ENCODE data around the gene TEX2. TPM values are rescaled to one million over a fixed set of nuclear protein-coding genes. Genes with fewer than 3 reads are reported as not detected.

Gene TEX2
- total and polyA plus RNA-seq, 8 donors = 20.1 to 38.2 (median 24.5) TPM

GRCh38 chr17:64198331-64199090, 64.5 kb downstream of the TEX2 start:
- TF ChIP-seq CTCF (IDR thresholded peaks at IDR 0.05) = no peak
- H3K27me3 ChIP-seq = no peaks in the 10 kb centered on the region
- no peak overlapping the region for H3K4me3 ChIP-seq
- H3K4me1 ChIP-seq = peaks cover 5 to 17% of the 10 kb centered on the region in 2 donors
- peaks cover 0 to under 1% of the 10 kb centered on the region in 2 donors for H3K36me3 ChIP-seq
- H3K9me3 ChIP-seq = no peaks in the 10 kb centered on the region
- intact Hi-C loops (cut with DNase I) = no loop called here
- ATAC-seq = no peak
- DNase-seq = no peak
- H3K27ac ChIP-seq = no peak overlapping the region

DNA sequence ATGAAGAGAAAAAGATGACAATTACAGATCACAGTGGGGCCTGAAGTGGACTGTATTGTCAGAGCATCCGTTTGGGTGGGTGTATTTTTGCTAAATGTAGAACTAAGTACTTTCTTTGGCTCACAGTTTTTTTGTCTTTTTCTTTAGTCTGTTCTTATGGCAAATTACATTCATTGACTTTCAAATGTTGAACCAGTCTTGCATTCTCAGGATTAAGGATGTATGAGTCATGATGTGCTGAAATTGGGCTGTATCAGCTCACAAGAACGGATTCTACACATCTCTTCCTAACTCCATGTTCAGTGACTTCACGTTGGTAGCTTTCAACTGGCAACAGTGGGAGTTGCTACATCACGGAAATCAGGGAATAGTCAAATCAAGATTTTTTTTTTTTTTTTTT, 66.5 kb downstream of the TEX2 start:
- Histone ChIP-seq H3K4me1 (peaks cover 5 to 15% of the 10 kb centered on the region in 2 donors), H3K27me3 (no peaks in the 10 kb centered on the region), H3K27ac (no peak overlapping the region), H3K4me3 (no peak overlapping the region), H3K9me3 (no peaks in the 10 kb centered on the region), H3K36me3 (peaks cover 0 to 11% of the 10 kb centered on the region in 2 donors)
- DNase-seq (no peak), ATAC-seq (no peak)
- TF ChIP-seq CTCF (IDR thresholded peaks at IDR 0.05) = no peak
- intact Hi-C loops (cut with DNase I) = no loop called here

GRCh38 chr17:64193561-64193960, 69.5 kb downstream of the TEX2 start:
- DNase-seq (no peak), ATAC-seq (no peak)
- Histone ChIP-seq H3K36me3 (peaks cover 0 to 22% of the 10 kb centered on the region in 2 donors), H3K4me1 (peaks cover 0 to 7% of the 10 kb centered on the region in 2 donors), H3K9me3 (no peaks in the 10 kb centered on the region), H3K4me3 (no peak overlapping the region), H3K27me3 (no peaks in the 10 kb centered on the region), H3K27ac (no peak overlapping the region)
- no peak for TF ChIP-seq CTCF (IDR thresholded peaks at IDR 0.05)
- intact Hi-C loops (cut with DNase I) = no loop called here

DNA sequence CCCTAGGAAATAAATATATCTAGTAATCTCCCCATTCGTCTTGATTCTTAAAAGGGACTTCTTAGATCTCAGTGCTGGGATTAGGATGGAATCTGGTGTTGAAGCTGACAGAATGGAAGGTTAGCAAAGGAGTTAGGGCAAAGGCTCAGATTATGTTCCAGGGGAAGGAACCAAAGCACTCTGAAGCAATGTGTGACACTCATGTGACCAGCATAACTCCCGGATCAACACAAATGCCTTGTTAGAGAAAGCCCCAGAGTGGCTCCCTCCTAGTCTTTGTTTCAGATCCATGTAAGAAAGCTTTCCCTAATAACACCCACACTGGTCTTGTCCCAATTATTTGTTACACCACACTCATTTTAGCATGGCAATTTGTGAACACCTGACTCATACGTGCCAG, 70.5 kb downstream of the TEX2 start:
- Histone ChIP-seq H3K9me3 (no peaks in the 10 kb centered on the region), H3K4me3 (no peak overlapping the region), H3K36me3 (peaks cover 0 to 30% of the 10 kb centered on the region in 2 donors), H3K4me1 (peaks cover 0 to 7% of the 10 kb centered on the region in 2 donors), H3K27me3 (no peaks in the 10 kb centered on the region), H3K27ac (no peak overlapping the region)
- no peak for TF ChIP-seq CTCF (IDR thresholded peaks at IDR 0.05)
- intact Hi-C loops (cut with DNase I) = no loop called here
- DNase-seq = no peak
- peak; percentile 18 for ATAC-seq

GRCh38 chr17:64190472-64190871, 72.6 kb downstream of the TEX2 start:
- no peak overlapping the region for H3K27ac ChIP-seq
- ATAC-seq = no peak

More at GRCh38 chr17:64190472-64190871, 72.6 kb downstream of the TEX2 start:
- Histone ChIP-seq H3K36me3 (peaks cover 0 to 38% of the 10 kb centered on the region in 2 donors), H3K4me1 (peaks cover 0 to 16% of the 10 kb centered on the region in 2 donors), H3K27me3 (no peaks in the 10 kb centered on the region), H3K4me3 (no peak overlapping the region), H3K9me3 (no peaks in the 10 kb centered on the region)
- TF ChIP-seq CTCF (IDR thresholded peaks at IDR 0.05) = no peak
- intact Hi-C loops (cut with DNase I) = no loop called here
- DNase-seq = peak in 1 of 4 donors; percentile 18

Data from left lung (tissue), 10 donors.